ENCODE data around the gene TBC1D16. TPM values are rescaled to one million over a fixed set of nuclear protein-coding genes. Genes with fewer than 3 reads are reported as not detected.

Gene TBC1D16
- total and polyA plus RNA-seq, 2 donors (not counting 1 experiment from before 2014, with no cell fraction given) = 8.3 to 30.4 TPM

DNA sequence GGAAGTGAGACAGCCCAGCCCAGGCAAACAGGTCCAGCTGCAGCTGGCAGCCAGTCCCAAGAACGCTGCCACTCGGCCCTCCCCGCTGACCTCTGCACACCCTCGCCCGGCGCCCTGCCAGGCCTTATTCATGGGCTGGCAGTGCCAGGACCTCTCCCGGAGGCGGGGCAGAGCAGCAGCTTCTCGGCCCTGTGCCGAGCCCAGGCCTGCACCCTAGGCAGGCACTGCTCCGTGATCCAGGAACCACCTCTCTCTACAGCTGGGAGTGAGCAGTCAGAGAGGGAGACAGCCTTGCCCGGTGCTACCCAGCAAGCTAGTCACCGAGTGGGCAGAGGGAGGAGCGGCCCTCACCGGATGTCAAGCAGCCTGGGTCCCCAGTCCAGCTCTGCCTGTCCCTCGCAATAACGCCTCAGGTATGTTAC, 116.5 kb downstream of the TBC1D16 start:
- H3K27me3 ChIP-seq (ENCODE audit: control insufficient read depth, insufficient read depth, low read length) = peaks cover 18% of the 10 kb centered on the region
- no peaks in the 10 kb centered on the region for H3K4me1 ChIP-seq (ENCODE audit: control insufficient read depth, extremely low read depth, insufficient read depth, low read length)
- H3K9me3 ChIP-seq (ENCODE audit: control insufficient read depth, insufficient read depth, low read depth, low read length) = no peaks in the 10 kb centered on the region
- H3K4me2 ChIP-seq (ENCODE audit: extremely low read depth, insufficient read depth, low read length) = no peak overlapping the region
- no peak overlapping the region for H3K9ac ChIP-seq (ENCODE audit: insufficient read depth, low read length)
- H2AFZ ChIP-seq (ENCODE audit: low read length) = no peak overlapping the region
- H3K79me2 ChIP-seq (ENCODE audit: control insufficient read depth, insufficient read depth, low read length) = no peaks in the 10 kb centered on the region
- H3K27ac ChIP-seq (ENCODE audit: insufficient read depth, low read length) = no peak overlapping the region
- no peak for TF ChIP-seq EZH2 (IDR thresholded peaks at IDR 0.05; ENCODE audit: low read length, missing control alignments)
- TF ChIP-seq, protein P1, sequence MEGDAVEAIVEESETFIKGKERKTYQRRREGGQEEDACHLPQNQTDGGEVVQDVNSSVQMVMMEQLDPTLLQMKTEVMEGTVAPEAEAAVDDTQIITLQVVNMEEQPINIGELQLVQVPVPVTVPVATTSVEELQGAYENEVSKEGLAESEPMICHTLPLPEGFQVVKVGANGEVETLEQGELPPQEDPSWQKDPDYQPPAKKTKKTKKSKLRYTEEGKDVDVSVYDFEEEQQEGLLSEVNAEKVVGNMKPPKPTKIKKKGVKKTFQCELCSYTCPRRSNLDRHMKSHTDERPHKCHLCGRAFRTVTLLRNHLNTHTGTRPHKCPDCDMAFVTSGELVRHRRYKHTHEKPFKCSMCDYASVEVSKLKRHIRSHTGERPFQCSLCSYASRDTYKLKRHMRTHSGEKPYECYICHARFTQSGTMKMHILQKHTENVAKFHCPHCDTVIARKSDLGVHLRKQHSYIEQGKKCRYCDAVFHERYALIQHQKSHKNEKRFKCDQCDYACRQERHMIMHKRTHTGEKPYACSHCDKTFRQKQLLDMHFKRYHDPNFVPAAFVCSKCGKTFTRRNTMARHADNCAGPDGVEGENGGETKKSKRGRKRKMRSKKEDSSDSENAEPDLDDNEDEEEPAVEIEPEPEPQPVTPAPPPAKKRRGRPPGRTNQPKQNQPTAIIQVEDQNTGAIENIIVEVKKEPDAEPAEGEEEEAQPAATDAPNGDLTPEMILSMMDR (conservative IDR thresholded peaks at IDR 0.05 in 1 of 2, IDR thresholded peaks at IDR 0.05 in 1 of 2; ENCODE audit: low read depth in 1 of 2, low read length in 2 of 2) = no peak
- no peaks in the 10 kb centered on the region for H4K20me1 ChIP-seq (ENCODE audit: control insufficient read depth, extremely low read depth, insufficient read depth, low read length)
- no peak overlapping the region for H3K4me3 ChIP-seq (replicated peaks in 1 of 4; ENCODE audit: control extremely low read depth in 1 of 4, insufficient read depth in 1 of 4, low read depth in 3 of 4, low read length in 4 of 4)
- DNase-seq (ENCODE audit: low read depth in 2 of 2) = peak in 1 of 2 donors; percentile 9
- no peaks in the 10 kb centered on the region for H3K36me3 ChIP-seq (ENCODE audit: control insufficient read depth, insufficient read depth, low read length)

DNA sequence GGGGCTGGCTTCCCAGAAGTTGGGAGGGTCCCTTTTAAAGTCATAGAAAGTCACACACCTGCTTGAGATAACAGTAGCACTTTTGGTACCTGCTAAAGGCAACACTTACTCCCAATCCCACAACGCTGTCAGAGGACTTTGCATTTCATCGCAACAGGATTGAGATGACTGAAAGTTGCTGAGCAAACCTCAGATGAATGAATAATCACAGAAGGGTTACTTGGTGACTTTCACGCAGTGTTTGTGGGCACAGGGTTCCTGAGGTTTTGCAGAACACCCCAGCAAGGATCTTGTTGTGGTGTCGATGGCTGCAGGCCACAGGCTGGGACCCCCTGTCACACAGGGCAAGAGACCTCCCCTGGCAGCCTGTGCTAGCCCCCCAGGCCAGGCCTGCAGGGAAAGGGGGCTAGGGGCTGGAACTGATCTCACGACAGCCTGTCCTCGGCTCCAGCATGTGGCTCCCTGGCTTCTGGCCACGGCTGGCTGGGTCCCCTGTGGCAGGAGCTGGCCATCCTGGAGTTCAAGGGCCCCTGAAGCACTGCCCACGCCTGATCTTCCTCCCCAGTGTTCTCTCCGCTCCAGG, 117.0 kb downstream of the TBC1D16 start:
- Histone ChIP-seq H3K79me2 (ENCODE audit: control insufficient read depth, insufficient read depth, low read length) (no peaks in the 10 kb centered on the region), H3K27me3 (ENCODE audit: control insufficient read depth, insufficient read depth, low read length) (peaks cover 18% of the 10 kb centered on the region), H3K9me3 (ENCODE audit: control insufficient read depth, insufficient read depth, low read depth, low read length) (no peaks in the 10 kb centered on the region), H3K36me3 (ENCODE audit: control insufficient read depth, insufficient read depth, low read length) (no peaks in the 10 kb centered on the region), H3K9ac (ENCODE audit: insufficient read depth, low read length) (no peak overlapping the region), H2AFZ (ENCODE audit: low read length) (no peak overlapping the region), H3K4me2 (ENCODE audit: extremely low read depth, insufficient read depth, low read length) (no peak overlapping the region), H4K20me1 (ENCODE audit: control insufficient read depth, extremely low read depth, insufficient read depth, low read length) (no peaks in the 10 kb centered on the region), H3K4me1 (ENCODE audit: control insufficient read depth, extremely low read depth, insufficient read depth, low read length) (no peaks in the 10 kb centered on the region), H3K27ac (ENCODE audit: insufficient read depth, low read length) (no peak overlapping the region), H3K4me3 (replicated peaks in 1 of 4; ENCODE audit: control extremely low read depth in 1 of 4, insufficient read depth in 1 of 4, low read depth in 3 of 4, low read length in 4 of 4) (no peak overlapping the region)
- no peak for TF ChIP-seq EZH2 (IDR thresholded peaks at IDR 0.05; ENCODE audit: low read length, missing control alignments)
- TF ChIP-seq, protein P1 (conservative IDR thresholded peaks at IDR 0.05 in 1 of 2, IDR thresholded peaks at IDR 0.05 in 1 of 2; ENCODE audit: low read depth in 1 of 2, low read length in 2 of 2) = no peak
- no peak for DNase-seq (ENCODE audit: low read depth in 2 of 2)

DNA sequence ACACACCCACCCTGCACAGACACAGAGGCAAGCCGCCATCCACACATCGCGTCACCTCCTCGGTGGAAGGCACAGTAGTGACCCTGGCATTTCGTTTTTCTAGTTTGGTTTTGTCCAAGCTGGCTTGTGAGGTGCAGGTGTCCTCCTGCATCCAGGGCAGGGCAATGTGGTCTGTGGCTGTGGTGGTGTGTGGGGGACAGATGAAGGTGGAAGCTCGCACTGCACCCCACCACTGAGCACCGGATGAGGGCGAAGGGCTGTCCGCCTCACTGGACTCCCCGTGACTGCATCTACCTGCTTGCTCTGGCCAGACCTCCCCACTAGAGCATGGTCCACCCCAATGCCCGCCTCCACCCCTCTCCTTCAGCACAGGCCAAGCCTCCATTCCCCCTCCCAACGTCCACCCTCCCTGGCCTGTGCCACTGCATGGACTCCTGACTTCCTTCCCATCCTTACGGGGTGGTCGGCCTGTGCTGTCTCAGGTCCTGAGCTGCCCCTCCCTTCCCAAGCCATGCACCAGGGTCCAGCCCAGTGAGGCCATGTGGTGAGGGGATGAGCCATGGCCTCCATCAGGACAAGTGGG, 117.7 kb downstream of the TBC1D16 start:
- H3K4me1 ChIP-seq (ENCODE audit: control insufficient read depth, extremely low read depth, insufficient read depth, low read length) = no peaks in the 10 kb centered on the region
- H3K9ac ChIP-seq (ENCODE audit: insufficient read depth, low read length) = no peak overlapping the region
- no peaks in the 10 kb centered on the region for H3K36me3 ChIP-seq (ENCODE audit: control insufficient read depth, insufficient read depth, low read length)
- TF ChIP-seq, protein P1 (conservative IDR thresholded peaks at IDR 0.05 in 1 of 2, IDR thresholded peaks at IDR 0.05 in 1 of 2; ENCODE audit: low read depth in 1 of 2, low read length in 2 of 2) = no peak
- no peak for TF ChIP-seq EZH2 (IDR thresholded peaks at IDR 0.05; ENCODE audit: low read length, missing control alignments)
- no peak overlapping the region for H2AFZ ChIP-seq (ENCODE audit: low read length)
- no peaks in the 10 kb centered on the region for H3K79me2 ChIP-seq (ENCODE audit: control insufficient read depth, insufficient read depth, low read length)
- H3K4me3 ChIP-seq (replicated peaks in 1 of 4; ENCODE audit: control extremely low read depth in 1 of 4, insufficient read depth in 1 of 4, low read depth in 3 of 4, low read length in 4 of 4) = no peak overlapping the region
- no peaks in the 10 kb centered on the region for H4K20me1 ChIP-seq (ENCODE audit: control insufficient read depth, extremely low read depth, insufficient read depth, low read length)
- peaks cover 18% of the 10 kb centered on the region for H3K27me3 ChIP-seq (ENCODE audit: control insufficient read depth, insufficient read depth, low read length)
- H3K27ac ChIP-seq (ENCODE audit: insufficient read depth, low read length) = no peak overlapping the region
- no peak for DNase-seq (ENCODE audit: low read depth in 2 of 2)
- no peak overlapping the region for H3K4me2 ChIP-seq (ENCODE audit: extremely low read depth, insufficient read depth, low read length)
- H3K9me3 ChIP-seq (ENCODE audit: control insufficient read depth, insufficient read depth, low read depth, low read length) = no peaks in the 10 kb centered on the region
